H1 (cell line): ENCODE measurements around the gene LEMD2. TPM values are rescaled to one million over a fixed set of nuclear protein-coding genes. Genes with fewer than 3 reads are reported as not detected.
A peak's percentile ranks its signal among the peaks of the same experiment; 100 is the strongest.

Experiments used
- CTCF ChIA-PET: fragments of 300-600 bp; sonication (Branson Sonifier 250); formaldehyde crosslinking; loops from one replicate; lab custom pipeline; 2021; ENCODE audit not compliant: partially characterized antibody; lab: Charles Lee
- POLR2A ChIA-PET: fragments of 300-600 bp; sonication (Branson Sonifier 250); formaldehyde crosslinking; loops from one replicate; lab custom pipeline; 2021; ENCODE audit warnings: inconsistent platforms; ENCODE audit not compliant: partially characterized antibody; lab: Charles Lee
- DNase-seq, 2 experiments: peaks; one replicate each; pipeline versions ENCODE4 v3.0.0 to v3.0.0-alpha.2; 2010 to 2022; ENCODE audit warnings: low spot score in 2 of 2, low read depth in 1 of 2, mixed read lengths in 1 of 2
- FAIRE-seq: peaks from 2 replicates; lab custom pipeline; 2011; peaks lifted over from hg19 to GRCh38; lab: Jason Lieb, UNC
- H2AFZ ChIP-seq: 2 replicates; pipeline ENCODE4 v1.8.1; 2012; ENCODE audit warnings: low read length, inconsistent platforms
- H2AK5ac ChIP-seq: 2 replicates; pipeline ENCODE4 v1.6.1; 2013; ENCODE audit warnings: low read depth, low read length
- H2BK120ac ChIP-seq: replicated peaks from 2 replicates; pipeline ENCODE3; 2013; ENCODE audit warnings: low read depth, low read length, inconsistent platforms
- H2BK12ac ChIP-seq: 2 replicates; pipeline ENCODE4 v1.6.1; 2013; ENCODE audit warnings: low read depth, low read length
- H2BK15ac ChIP-seq: 2 replicates; pipeline ENCODE4 v1.6.1; 2013; ENCODE audit warnings: low read length
- H2BK20ac ChIP-seq: 2 replicates; pipeline ENCODE4 v1.6.1; 2013; ENCODE audit warnings: low read length
- H2BK5ac ChIP-seq: 2 replicates; pipeline ENCODE4 v1.6.1; 2013; ENCODE audit warnings: low read depth, low read length
- H3K14ac ChIP-seq: 2 replicates; pipeline ENCODE4 v1.6.1; 2013; ENCODE audit warnings: inconsistent platforms; ENCODE audit not compliant: insufficient read length
- H3K18ac ChIP-seq: 2 replicates; pipeline ENCODE4 v1.6.1; 2013; ENCODE audit warnings: low read length; ENCODE audit errors: extremely low read depth
- H3K23ac ChIP-seq: 2 replicates; pipeline ENCODE4 v1.6.1; 2013; ENCODE audit warnings: inconsistent platforms; ENCODE audit not compliant: insufficient read length
- H3K23me2 ChIP-seq: 2 replicates; pipeline ENCODE4 v1.6.1; 2013; ENCODE audit warnings: low read depth, low read length
- H3K27ac ChIP-seq: 2 replicates; pipeline ENCODE4 v1.6.1; 2011; ENCODE audit warnings: low read depth, low read length, inconsistent platforms
- H3K27me3 ChIP-seq, 4 experiments: replicated peaks in 1 of 4; 1 replicate in 1 of 4; 2 replicates in 3 of 4; pipeline versions ENCODE4 v1.6.1 to v1.8.1; 2011 to 2013; ENCODE audit warnings: low read length in 3 of 4, mild to moderate bottlenecking in 3 of 4, inconsistent platforms in 2 of 4, mixed read lengths in 2 of 4, moderate library complexity in 1 of 4; ENCODE audit not compliant: control insufficient read depth in 3 of 4, insufficient read depth in 3 of 4; ENCODE audit errors: extremely low read depth in 1 of 4
- H3K36me3 ChIP-seq, 4 experiments: 2 replicates each; pipeline versions ENCODE4 v1.6.1 to v1.8.1; 2011 to 2013; ENCODE audit warnings: mild to moderate bottlenecking in 4 of 4, low read length in 3 of 4, moderate library complexity in 2 of 4, control low read depth in 1 of 4, inconsistent platforms in 1 of 4; ENCODE audit not compliant: insufficient read depth in 4 of 4, control insufficient read depth in 2 of 4
- H3K4ac ChIP-seq: replicated peaks from 2 replicates; pipeline ENCODE3; 2013; ENCODE audit warnings: low read length, low read depth, mixed read lengths, inconsistent platforms; ENCODE audit not compliant: insufficient read length
- H3K4me1 ChIP-seq, 4 experiments: replicated peaks in 1 of 4; 1 replicate in 1 of 4; 2 replicates in 3 of 4; pipeline versions ENCODE4 v1.6.1 to v1.8.1; 2011 to 2013; ENCODE audit warnings: low read length in 3 of 4, inconsistent platforms in 2 of 4, mixed read lengths in 1 of 4; ENCODE audit not compliant: insufficient read depth in 4 of 4, control insufficient read depth in 3 of 4
- H3K4me2 ChIP-seq, 2 experiments: 2 replicates each; pipeline versions ENCODE4 v1.6.1 to v1.8.1; 2011 to 2013; ENCODE audit warnings: low read depth in 2 of 2, low read length in 2 of 2, control low read depth in 1 of 2, inconsistent platforms in 1 of 2, mild to moderate bottlenecking in 1 of 2; ENCODE audit not compliant: insufficient read depth in 1 of 2
- H3K4me3 ChIP-seq, 4 experiments: fragments of 200-600, 300-600 bp in 1 of 4; sonication (generic), shearing (Covaris generic), sonication (Bioruptor Twin) in 1 of 4; 2 replicates each; pipeline versions ENCODE4 v1.5.1 to v1.8.1; 2011 to 2016; ENCODE audit warnings: low read length in 4 of 4, low read depth in 3 of 4, control low read depth in 2 of 4, inconsistent platforms in 2 of 4, mild to moderate bottlenecking in 2 of 4, mixed read lengths in 1 of 4, moderate library complexity in 1 of 4; ENCODE audit not compliant: insufficient read depth in 2 of 4; ENCODE audit errors: extremely low read depth in 1 of 4
- H3K56ac ChIP-seq: replicated peaks from 2 replicates; pipeline ENCODE3; 2013; ENCODE audit warnings: low read depth, mild to moderate bottlenecking, mixed read lengths, low read length, inconsistent platforms; ENCODE audit not compliant: insufficient read length
- H3K79me1 ChIP-seq: 2 replicates; pipeline ENCODE4 v1.6.1; 2013; ENCODE audit warnings: low read depth, low read length, control low read depth
- H3K79me2 ChIP-seq, 2 experiments: 2 replicates each; pipeline versions ENCODE4 v1.6.1 to v1.8.1; 2012 to 2013; ENCODE audit warnings: low read length in 2 of 2, mild to moderate bottlenecking in 2 of 2, inconsistent platforms in 1 of 2; ENCODE audit not compliant: insufficient read depth in 2 of 2, control insufficient read depth in 1 of 2
- H3K9ac ChIP-seq, 4 experiments: replicated peaks in 1 of 4; 1 replicate in 1 of 4; 2 replicates in 3 of 4; pipeline versions ENCODE4 v1.6.1 to v1.8.1; 2011 to 2013; ENCODE audit warnings: low read depth in 3 of 4, low read length in 3 of 4, control low read depth in 2 of 4, mild to moderate bottlenecking in 2 of 4, moderate library complexity in 2 of 4, inconsistent platforms in 1 of 4; ENCODE audit errors: extremely low read depth in 1 of 4
- H3K9me3 ChIP-seq, 2 experiments: 2 replicates each; pipeline versions ENCODE4 v1.6.1 to v1.8.1; 2012 to 2013; ENCODE audit warnings: mild to moderate bottlenecking in 2 of 2, moderate library complexity in 2 of 2, control low read depth in 1 of 2, inconsistent platforms in 1 of 2, low read depth in 1 of 2, low read length in 1 of 2, mixed read lengths in 1 of 2; ENCODE audit not compliant: insufficient read depth in 2 of 2
- H4K20me1 ChIP-seq, 2 experiments: replicated peaks in 1 of 2; 2 replicates each; pipeline versions ENCODE3 to v1.8.1; 2011 to 2013; ENCODE audit warnings: inconsistent platforms in 2 of 2, low read length in 2 of 2, mild to moderate bottlenecking in 1 of 2; ENCODE audit not compliant: insufficient read depth in 2 of 2, control insufficient read depth in 1 of 2
- H4K5ac ChIP-seq: 2 replicates; pipeline ENCODE4 v1.6.1; 2013; ENCODE audit warnings: low read length, low read depth, mixed read lengths, inconsistent platforms; ENCODE audit not compliant: insufficient read length
- H4K8ac ChIP-seq: 2 replicates; pipeline ENCODE4 v1.8.0; 2013; ENCODE audit warnings: mild to moderate bottlenecking, moderate library complexity, low read length, inconsistent platforms; ENCODE audit not compliant: insufficient read depth; ENCODE audit errors: extremely low read depth
- H4K91ac ChIP-seq: replicated peaks from 2 replicates; pipeline ENCODE3; 2013; ENCODE audit warnings: low read length, mixed read lengths, inconsistent platforms; ENCODE audit not compliant: insufficient read length
- CBX5 ChIP-seq: fragments of 300-800, 300-1000 bp; sonication (generic); IDR thresholded peaks from 2 replicates; pipeline ENCODE4 v1.7.1; 2016; ENCODE audit warnings: antibody characterized with exemption, low read length, low read depth
- RAD21 ChIP-seq, 2 experiments: IDR thresholded peaks in 1 of 2; conservative IDR thresholded peaks in 1 of 2; 2 replicates each; pipeline ENCODE4 v1.6.1; 2011; ENCODE audit warnings: low read depth in 2 of 2, low read length in 2 of 2, improper control_type of control experiment in 1 of 2, inconsistent platforms in 1 of 2, mild to moderate bottlenecking in 1 of 2, moderate library complexity in 1 of 2
- TAF7 ChIP-seq: optimal IDR thresholded peaks from 2 replicates; pipeline ENCODE3; 2011; ENCODE audit warnings: low read depth, mild to moderate bottlenecking, inconsistent platforms, low read length, moderate library complexity, borderline replicate concordance
- WGBS, 2 experiments: shearing (Covaris generic) in 1 of 2; methylation state at CpG; one replicate each; pipeline versions ENCODE4 v1.1.6 to v1.1.7; 2013 to 2015; ENCODE audit warnings: low lambda C conversion rate in 2 of 2, mixed read lengths in 2 of 2, inconsistent platforms in 1 of 2, low coverage in 1 of 2, missing lambda C conversion rate in 1 of 2; ENCODE audit not compliant: insufficient replicate concordance in 2 of 2, insufficient coverage in 1 of 2, insufficient read length in 1 of 2; ENCODE audit errors: extremely low coverage in 1 of 2, missing lambda C conversion rate in 1 of 2; 5-methylcytosine and 5-hydroxymethylcytosine counted together
- polyA plus RNA-seq, 7 experiments: library from polyadenylated mRNA; depleted of rRNA in 3 of 7; stranded (reverse) in 5 of 7; unstranded in 2 of 7; fragments of >200 nt in 5 of 7; fragments of 200-250 nt in 2 of 7; gene quantifications; 1 replicate in 5 of 7; 2 replicates in 1 of 7; 4 replicates in 1 of 7; pipeline versions ENCODE4 v1.2.1 to v1.2.3, GENCODE V29; 2011 to 2013; ENCODE audit warnings: missing spikeins in 2 of 7, mixed read lengths in 2 of 7
- total RNA-seq: library from RNA; stranded (reverse); fragmentation: NEBNext Ultra II Directional; extraction: Animal tissue kit (Norgen Biotek cat#: 25700); gene quantifications from 2 replicates; pipeline ENCODE4 v1.2.1, GENCODE V29; 2021

LEMD2 gene
- total and polyA plus RNA-seq, 2 of the 8 experiments (the other 6 are each of a cell fraction or from before 2014, with no cell fraction given): 32.7 to 57.3 TPM

DNA sequence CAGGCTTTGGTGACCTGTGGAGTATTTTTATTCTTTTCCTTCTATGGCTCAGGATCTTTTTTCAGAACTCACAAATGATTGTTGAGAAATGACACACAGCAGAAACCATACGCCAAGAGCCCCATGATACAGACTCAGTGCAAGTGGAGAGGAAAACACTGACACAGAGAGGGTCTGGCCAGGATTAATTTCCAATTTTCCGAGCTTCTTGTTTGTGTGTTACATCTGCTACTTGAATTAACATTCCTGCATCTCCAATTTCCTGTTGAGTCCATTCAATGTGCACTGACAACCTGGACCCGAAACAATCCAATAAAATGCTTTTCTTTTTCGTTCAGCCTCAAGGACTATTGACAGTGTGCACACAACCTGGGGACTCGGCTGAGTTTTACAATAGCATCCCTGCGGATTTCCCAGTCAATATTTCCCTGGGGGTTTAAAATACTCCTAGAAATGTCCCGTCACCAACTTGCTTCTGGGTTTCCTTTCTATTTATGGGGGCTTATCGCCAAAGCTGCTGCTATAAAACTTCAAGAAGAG is 19.8 kb upstream of the LEMD2 start:
- H3K9me3 ChIP-seq: no peaks in the 10 kb centered on the region
- no peaks in the 10 kb centered on the region for H4K20me1 ChIP-seq
- no peak overlapping the region for H4K8ac ChIP-seq
- no peaks in the 10 kb centered on the region for H3K36me3 ChIP-seq
- POLR2A ChIA-PET: interaction anchor here (1.8 kb wide), 1 partner anchor 9 kb away, joined by 4 read pairs; no protein-coding TSS in a partner anchor
- no peak overlapping the region for H2BK120ac ChIP-seq
- no peaks in the 10 kb centered on the region for H3K79me2 ChIP-seq
- H3K4me3 ChIP-seq: no peak overlapping the region
- H4K5ac ChIP-seq: no peak overlapping the region
- H3K23me2 ChIP-seq: peaks cover 2% of the 10 kb centered on the region
- no peak overlapping the region for H3K14ac ChIP-seq
- H3K4ac ChIP-seq: no peak overlapping the region
- no peak overlapping the region for H2AK5ac ChIP-seq
- H3K4me1 ChIP-seq: peaks cover 27 to 40% (median 33%) of the 10 kb centered on the region in 4 experiments
- H2BK12ac ChIP-seq: no peak overlapping the region
- no peak overlapping the region for H3K23ac ChIP-seq
- H3K56ac ChIP-seq: no peak overlapping the region
- 0 out of 4 replicates have a peak overlapping the region, but pooled peaks of 1 of the 2 experiments have one; percentile 31 for H3K4me2 ChIP-seq
- peaks cover 0 to 3% (median 0%) of the 10 kb centered on the region in 4 experiments; a peak in 1 of 7 replicates for H3K27me3 ChIP-seq
- 67% methylated on average over 8 of the region's 8 CpGs; no CpG with 5 or more reads in 1 of the 2 experiments for whole genome bisulfite sequencing, 2 experiments
- H4K91ac ChIP-seq: no peak overlapping the region
- H3K9ac ChIP-seq: no peak overlapping the region
- H2BK5ac ChIP-seq: 0 out of 2 replicates have a peak overlapping the region, but pooled peaks have one; percentile 61
- FAIRE-seq: no peak
- no peak overlapping the region for H2BK20ac ChIP-seq
- TF ChIP-seq CBX5: no peak
- no peak for TF ChIP-seq RAD21 (IDR thresholded peaks at IDR 0.05 in 1 of 2, conservative IDR thresholded peaks at IDR 0.05 in 1 of 2; ENCODE audit: low read depth in 2 of 2, low read length in 2 of 2)
- no peak for TF ChIP-seq TAF7
- TF ChIP-seq, all 59 proteins: peak for 0
- peak overlapping the region; percentile 55 for H3K18ac ChIP-seq
- 0 out of 2 replicates have a peak, but pooled peaks cover 3% of the 10 kb centered on the region for H3K79me1 ChIP-seq
- DNase-seq: no peak
- CTCF ChIA-PET: interaction anchor here (1.0 to 2.7 kb wide), 5 partner anchors 10 to 41 kb away, joined by 3 to 9 read pairs (median 4); no protein-coding TSS in a partner anchor
- H2BK15ac ChIP-seq: no peak overlapping the region
- H2AFZ ChIP-seq: no peak overlapping the region
- no peak overlapping the region for H3K27ac ChIP-seq
